ENCODE data around the gene IL17REL.

GRCh38 chr22:49991907-49992533 lies 20.5 kb downstream of the IL17REL start:
- TF ChIP-seq CTCF (IDR thresholded peaks at IDR 0.05) (no peak), POLR2A (IDR thresholded peaks at IDR 0.05) (no peak)

Data from lower leg skin (tissue), 3 donors.